ENCODE measurements around the gene RB1.
A peak's percentile ranks its signal among the peaks of the same experiment; 100 is the strongest.

Gene RB1

GRCh38 chr13:48317511-48318376 lies 14.2 kb downstream of the RB1 start:
- no peaks in the 10 kb centered on the region for H3K9me3 ChIP-seq (ENCODE audit: control insufficient read depth in 2 of 2, low read length in 2 of 2)
- no peaks in the 10 kb centered on the region for H3K27me3 ChIP-seq (ENCODE audit: control insufficient read depth in 2 of 2, insufficient read depth in 2 of 2, low read length in 2 of 2)
- H3K4me3 ChIP-seq (ENCODE audit: low read length in 2 of 2): peak overlapping the region; percentile 46 to 48
- peaks cover 0 to 7% of the 10 kb centered on the region in 2 donors for H3K36me3 ChIP-seq (ENCODE audit: control insufficient read depth in 2 of 2, insufficient read depth in 2 of 2, low read length in 2 of 2)
- H3K27ac ChIP-seq (ENCODE audit: low read depth in 2 of 2, low read length in 2 of 2): no peak overlapping the region
- no peaks in the 10 kb centered on the region for H3K4me1 ChIP-seq (ENCODE audit: control insufficient read depth in 2 of 2, insufficient read depth in 2 of 2, low read length in 2 of 2)
- no peak overlapping the region for H3K9ac ChIP-seq (ENCODE audit: low read depth in 1 of 2, low read length in 2 of 2)

- Histone ChIP-seq H3K27ac (ENCODE audit: low read depth in 2 of 2, low read length in 2 of 2) (no peak overlapping the region), H3K36me3 (ENCODE audit: control insufficient read depth in 2 of 2, insufficient read depth in 2 of 2, low read length in 2 of 2) (peaks cover 0 to 7% of the 10 kb centered on the region in 2 donors), H3K27me3 (ENCODE audit: control insufficient read depth in 2 of 2, insufficient read depth in 2 of 2, low read length in 2 of 2) (no peaks in the 10 kb centered on the region), H3K4me3 (ENCODE audit: low read length in 2 of 2) (peak overlapping the region; percentile 46 to 48), H3K9me3 (ENCODE audit: control insufficient read depth in 2 of 2, low read length in 2 of 2) (no peaks in the 10 kb centered on the region), H3K4me1 (ENCODE audit: control insufficient read depth in 2 of 2, insufficient read depth in 2 of 2, low read length in 2 of 2) (no peaks in the 10 kb centered on the region), H3K9ac (ENCODE audit: low read depth in 1 of 2, low read length in 2 of 2) (no peak overlapping the region)
Observed at GRCh38 chr13:48318377-48318811, 14.8 kb downstream of the RB1 start.

GRCh38 chr13:48318821-48319511 lies 15.4 kb downstream of the RB1 start:
- Histone ChIP-seq H3K9ac (ENCODE audit: low read depth in 1 of 2, low read length in 2 of 2) (no peak overlapping the region), H3K4me3 (ENCODE audit: low read length in 2 of 2) (peak overlapping the region; percentile 46 to 57), H3K27ac (ENCODE audit: low read depth in 2 of 2, low read length in 2 of 2) (no peak overlapping the region), H3K27me3 (ENCODE audit: control insufficient read depth in 2 of 2, insufficient read depth in 2 of 2, low read length in 2 of 2) (no peaks in the 10 kb centered on the region), H3K4me1 (ENCODE audit: control insufficient read depth in 2 of 2, insufficient read depth in 2 of 2, low read length in 2 of 2) (no peaks in the 10 kb centered on the region), H3K36me3 (ENCODE audit: control insufficient read depth in 2 of 2, insufficient read depth in 2 of 2, low read length in 2 of 2) (peaks cover 0 to 7% of the 10 kb centered on the region in 2 donors), H3K9me3 (ENCODE audit: control insufficient read depth in 2 of 2, low read length in 2 of 2) (no peaks in the 10 kb centered on the region)

- Histone ChIP-seq H3K9ac (ENCODE audit: low read depth in 1 of 2, low read length in 2 of 2) (no peak overlapping the region), H3K27me3 (ENCODE audit: control insufficient read depth in 2 of 2, insufficient read depth in 2 of 2, low read length in 2 of 2) (no peaks in the 10 kb centered on the region), H3K36me3 (ENCODE audit: control insufficient read depth in 2 of 2, insufficient read depth in 2 of 2, low read length in 2 of 2) (peaks cover 0 to 7% of the 10 kb centered on the region in 2 donors), H3K4me3 (ENCODE audit: low read length in 2 of 2) (peak overlapping the region; percentile 43 to 57), H3K4me1 (ENCODE audit: control insufficient read depth in 2 of 2, insufficient read depth in 2 of 2, low read length in 2 of 2) (no peaks in the 10 kb centered on the region), H3K9me3 (ENCODE audit: control insufficient read depth in 2 of 2, low read length in 2 of 2) (no peaks in the 10 kb centered on the region), H3K27ac (ENCODE audit: low read depth in 2 of 2, low read length in 2 of 2) (no peak overlapping the region)
Observed at GRCh38 chr13:48319531-48320398, 16.2 kb downstream of the RB1 start.

GRCh38 chr13:48320399-48320790 lies 16.8 kb downstream of the RB1 start:
- peaks cover 0 to 7% of the 10 kb centered on the region in 2 donors for H3K36me3 ChIP-seq (ENCODE audit: control insufficient read depth in 2 of 2, insufficient read depth in 2 of 2, low read length in 2 of 2)
- H3K4me1 ChIP-seq (ENCODE audit: control insufficient read depth in 2 of 2, insufficient read depth in 2 of 2, low read length in 2 of 2): no peaks in the 10 kb centered on the region
- no peaks in the 10 kb centered on the region for H3K27me3 ChIP-seq (ENCODE audit: control insufficient read depth in 2 of 2, insufficient read depth in 2 of 2, low read length in 2 of 2)
- H3K4me3 ChIP-seq (ENCODE audit: low read length in 2 of 2): peak overlapping the region; percentile 43 to 61
- no peaks in the 10 kb centered on the region for H3K9me3 ChIP-seq (ENCODE audit: control insufficient read depth in 2 of 2, low read length in 2 of 2)
- H3K9ac ChIP-seq (ENCODE audit: low read depth in 1 of 2, low read length in 2 of 2): no peak overlapping the region
- no peak overlapping the region for H3K27ac ChIP-seq (ENCODE audit: low read depth in 2 of 2, low read length in 2 of 2)

GRCh38 chr13:48320891-48321510 lies 17.4 kb downstream of the RB1 start:
- Histone ChIP-seq H3K27ac (ENCODE audit: low read depth in 2 of 2, low read length in 2 of 2) (no peak overlapping the region), H3K36me3 (ENCODE audit: control insufficient read depth in 2 of 2, insufficient read depth in 2 of 2, low read length in 2 of 2) (peaks cover 0 to 7% of the 10 kb centered on the region in 2 donors), H3K9ac (ENCODE audit: low read depth in 1 of 2, low read length in 2 of 2) (no peak overlapping the region), H3K4me1 (ENCODE audit: control insufficient read depth in 2 of 2, insufficient read depth in 2 of 2, low read length in 2 of 2) (no peaks in the 10 kb centered on the region), H3K9me3 (ENCODE audit: control insufficient read depth in 2 of 2, low read length in 2 of 2) (no peaks in the 10 kb centered on the region), H3K4me3 (ENCODE audit: low read length in 2 of 2) (peak overlapping the region; percentile 36 to 61), H3K27me3 (ENCODE audit: control insufficient read depth in 2 of 2, insufficient read depth in 2 of 2, low read length in 2 of 2) (no peaks in the 10 kb centered on the region)

GRCh38 chr13:48322294-48322693 lies 18.7 kb downstream of the RB1 start:
- no peaks in the 10 kb centered on the region for H3K4me1 ChIP-seq (ENCODE audit: control insufficient read depth in 2 of 2, insufficient read depth in 2 of 2, low read length in 2 of 2)
- H3K4me3 ChIP-seq (ENCODE audit: low read length in 2 of 2): no peak overlapping the region
- peaks cover 0 to 4% of the 10 kb centered on the region in 2 donors for H3K36me3 ChIP-seq (ENCODE audit: control insufficient read depth in 2 of 2, insufficient read depth in 2 of 2, low read length in 2 of 2)
- H3K27me3 ChIP-seq (ENCODE audit: control insufficient read depth in 2 of 2, insufficient read depth in 2 of 2, low read length in 2 of 2): no peaks in the 10 kb centered on the region
- H3K9ac ChIP-seq (ENCODE audit: low read depth in 1 of 2, low read length in 2 of 2): no peak overlapping the region
- no peaks in the 10 kb centered on the region for H3K9me3 ChIP-seq (ENCODE audit: control insufficient read depth in 2 of 2, low read length in 2 of 2)
- H3K27ac ChIP-seq (ENCODE audit: low read depth in 2 of 2, low read length in 2 of 2): no peak overlapping the region

- H3K4me1 ChIP-seq (ENCODE audit: control insufficient read depth in 2 of 2, insufficient read depth in 2 of 2, low read length in 2 of 2): no peaks in the 10 kb centered on the region
- H3K27ac ChIP-seq (ENCODE audit: low read depth in 2 of 2, low read length in 2 of 2): no peak overlapping the region
- no peaks in the 10 kb centered on the region for H3K27me3 ChIP-seq (ENCODE audit: control insufficient read depth in 2 of 2, insufficient read depth in 2 of 2, low read length in 2 of 2)
- H3K4me3 ChIP-seq (ENCODE audit: low read length in 2 of 2): no peak overlapping the region
- H3K9ac ChIP-seq (ENCODE audit: low read depth in 1 of 2, low read length in 2 of 2): no peak overlapping the region
- H3K9me3 ChIP-seq (ENCODE audit: control insufficient read depth in 2 of 2, low read length in 2 of 2): no peaks in the 10 kb centered on the region
- no peaks in the 10 kb centered on the region for H3K36me3 ChIP-seq (ENCODE audit: control insufficient read depth in 2 of 2, insufficient read depth in 2 of 2, low read length in 2 of 2)
Observed at GRCh38 chr13:48333976-48334375, 30.4 kb downstream of the RB1 start.

GRCh38 chr13:48334534-48335127 lies 31.1 kb downstream of the RB1 start:
- no peaks in the 10 kb centered on the region for H3K27me3 ChIP-seq (ENCODE audit: control insufficient read depth in 2 of 2, insufficient read depth in 2 of 2, low read length in 2 of 2)
- H3K4me3 ChIP-seq (ENCODE audit: low read length in 2 of 2): no peak overlapping the region
- H3K36me3 ChIP-seq (ENCODE audit: control insufficient read depth in 2 of 2, insufficient read depth in 2 of 2, low read length in 2 of 2): peaks cover 0 to 2% of the 10 kb centered on the region in 2 donors
- no peak overlapping the region for H3K27ac ChIP-seq (ENCODE audit: low read depth in 2 of 2, low read length in 2 of 2)
- no peaks in the 10 kb centered on the region for H3K9me3 ChIP-seq (ENCODE audit: control insufficient read depth in 2 of 2, low read length in 2 of 2)
- H3K4me1 ChIP-seq (ENCODE audit: control insufficient read depth in 2 of 2, insufficient read depth in 2 of 2, low read length in 2 of 2): no peaks in the 10 kb centered on the region
- H3K9ac ChIP-seq (ENCODE audit: low read depth in 1 of 2, low read length in 2 of 2): no peak overlapping the region

All from mucosa of rectum (tissue), 2 donors.